GM19351 (cell line): ENCODE data around the gene SCRN2.
A peak's percentile ranks its signal among the peaks of the same experiment; 100 is the strongest.

Experiments
- ATAC-seq: cut with Tn5 transposase; IDR thresholded peaks from one replicate; pipeline ENCODE4 v1.9.1; 2021; ENCODE audit warnings: mild to moderate bottlenecking, moderate library complexity; ENCODE audit not compliant: unreplicated experiment

Gene SCRN2

DNA sequence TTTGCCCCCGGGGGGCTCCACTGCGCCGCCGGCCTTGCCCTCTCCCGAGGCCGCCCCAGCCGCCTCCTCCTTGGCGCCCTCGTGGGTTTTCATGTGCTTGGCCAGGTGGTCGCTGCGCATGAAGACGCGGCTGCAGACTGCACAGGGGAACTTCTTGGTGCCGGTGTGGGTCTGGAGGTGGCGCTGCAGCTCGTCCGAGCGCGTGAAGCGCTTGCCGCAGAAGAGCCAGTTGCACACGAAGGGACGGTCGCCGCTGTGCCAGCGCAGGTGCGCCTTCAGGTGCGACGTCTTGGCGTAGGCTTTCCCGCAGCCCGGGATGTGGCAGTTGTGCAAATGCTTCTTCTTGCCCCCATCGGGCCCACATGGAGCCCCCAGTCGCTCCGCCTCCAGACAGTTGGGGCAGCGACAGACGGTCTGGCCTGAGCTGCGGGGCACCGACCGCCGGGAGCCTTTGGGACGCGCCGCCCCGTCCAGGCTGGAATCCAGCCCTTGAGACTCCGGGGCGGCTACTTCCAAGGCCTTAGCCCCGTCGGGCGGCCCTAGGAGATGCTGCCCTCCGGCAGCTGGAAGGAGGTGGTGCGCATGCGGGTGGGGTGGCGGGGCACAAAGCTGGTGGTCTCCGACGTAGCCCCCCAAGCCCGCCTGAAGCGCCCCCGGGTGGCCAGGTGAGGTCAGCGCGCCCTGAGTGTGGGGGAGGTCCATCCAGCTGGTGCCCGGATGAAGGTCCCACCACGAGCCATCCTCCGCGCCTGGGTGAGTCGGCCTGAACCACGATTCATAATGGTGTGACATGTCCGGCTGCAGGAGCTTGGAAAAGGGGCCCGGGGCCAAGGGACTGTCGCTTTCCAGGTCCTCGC lies 6.5 kb upstream of the SCRN2 start:
- no peak for ATAC-seq

- ATAC-seq: no peak
Observed at GRCh38 chr17:47846716-47847340, 5.8 kb upstream of the SCRN2 start.

DNA sequence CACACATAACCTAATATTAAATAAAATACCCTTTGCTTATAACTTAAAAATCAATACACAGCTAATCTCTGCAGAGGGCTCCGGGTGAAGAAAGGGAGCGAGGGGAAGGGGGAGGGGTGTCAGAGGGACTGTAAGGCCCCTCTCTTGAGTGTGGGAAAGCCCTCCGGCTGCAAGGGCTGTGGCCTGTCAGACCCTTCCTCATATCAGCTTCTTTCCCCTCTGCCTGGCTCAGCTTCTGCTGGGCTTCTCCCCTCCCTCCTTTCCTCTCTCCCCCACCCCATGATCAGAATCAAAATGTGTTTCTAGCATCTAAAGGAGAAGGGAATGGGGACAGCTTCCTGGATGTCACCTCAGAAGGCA lies 4.6 kb upstream of the SCRN2 start:
- no peak for ATAC-seq

- ATAC-seq: no peak
Observed at GRCh38 chr17:47844814-47845715, 4.0 kb upstream of the SCRN2 start.

- ATAC-seq: no peak
Observed at GRCh38 chr17:47844227-47844626, 3.2 kb upstream of the SCRN2 start.

GRCh38 chr17:47843391-47843730 lies 2.3 kb upstream of the SCRN2 start:
- ATAC-seq: no peak

DNA sequence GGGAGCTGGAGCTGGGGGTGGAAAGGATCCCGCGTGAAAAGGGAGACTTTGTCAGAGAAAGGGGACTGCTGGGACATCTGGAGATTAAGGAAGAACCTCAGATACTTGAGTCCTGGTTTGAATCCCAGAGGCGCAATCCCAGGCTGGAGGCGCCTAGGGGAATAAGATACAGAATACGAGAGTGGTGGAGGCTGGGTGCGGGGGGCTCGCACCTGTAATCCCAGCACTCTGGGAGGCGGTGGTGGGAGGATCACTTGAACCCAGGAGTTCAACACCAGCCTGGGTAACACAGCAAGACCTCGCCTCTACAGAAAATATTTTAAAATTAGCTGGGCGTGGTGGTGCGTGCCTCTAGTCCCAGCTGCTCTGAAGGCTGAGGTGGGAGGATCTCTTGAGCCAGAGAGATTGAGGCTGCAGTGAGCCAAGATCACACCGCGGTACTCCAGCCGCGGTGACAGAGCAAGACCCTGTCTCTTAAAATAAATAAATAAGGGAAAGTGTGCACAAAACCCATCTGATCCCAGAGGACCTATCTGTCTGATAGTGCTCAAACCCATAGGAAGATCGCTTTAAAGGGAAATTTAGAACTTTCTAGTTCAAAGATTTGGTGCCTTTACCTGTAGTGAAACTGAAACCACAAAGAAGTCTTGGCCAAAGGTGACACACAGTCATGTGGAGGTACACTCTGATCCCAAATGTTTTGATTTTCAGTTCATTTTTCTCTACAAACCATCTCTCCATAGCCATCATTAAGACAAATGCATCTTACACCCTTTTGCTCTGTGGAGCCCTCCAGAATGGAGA lies 617 bp upstream of the SCRN2 start:
- ATAC-seq: no peak

GRCh38 chr17:47840001-47840741 lies 902 bp downstream of the SCRN2 start:
- ATAC-seq: peak; percentile 8

DNA sequence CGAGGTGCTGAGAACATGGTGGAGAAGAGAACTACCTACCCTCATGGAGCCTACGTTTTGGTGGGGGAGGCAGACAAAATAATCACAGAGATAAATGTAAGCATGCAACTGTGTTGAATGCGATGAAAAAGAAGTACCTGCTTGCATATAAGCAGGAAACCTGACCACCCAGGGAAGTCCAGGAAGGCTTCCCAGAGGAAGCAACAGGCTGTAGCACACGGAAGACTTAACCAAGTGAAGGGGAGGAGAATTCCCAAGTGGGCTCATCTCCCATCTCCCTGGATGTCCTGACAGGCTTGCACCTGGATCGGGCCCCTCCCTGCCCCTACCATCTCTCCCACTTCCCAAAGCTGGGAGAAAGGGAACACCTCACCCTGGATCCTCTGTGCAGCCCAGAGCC lies 2.0 kb downstream of the SCRN2 start:
- no peak for ATAC-seq

DNA sequence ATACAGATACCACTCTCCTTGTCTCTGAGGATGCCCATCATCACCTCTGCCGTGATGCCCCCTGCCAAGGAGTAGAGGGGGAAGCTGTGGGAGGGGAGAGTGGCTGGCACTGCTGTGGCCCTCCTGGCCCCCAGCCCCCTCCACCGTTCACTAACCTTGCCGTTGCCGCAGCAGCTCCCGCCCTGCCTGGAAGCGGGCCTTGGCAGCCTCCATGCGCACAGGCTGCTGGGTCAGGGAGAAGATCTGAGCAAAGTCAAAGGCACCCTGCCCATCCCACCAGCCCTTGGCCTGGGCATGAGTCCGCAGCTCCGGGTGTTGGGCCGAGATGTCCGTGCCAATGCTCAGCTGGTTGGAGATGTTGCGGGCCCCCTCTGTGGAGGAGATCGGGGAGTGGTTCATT lies 2.4 kb downstream of the SCRN2 start:
- no peak for ATAC-seq

GRCh38 chr17:47837401-47838039 lies 3.6 kb downstream of the SCRN2 start:
- ATAC-seq: no peak

- ATAC-seq: no peak
Observed at GRCh38 chr17:47836601-47837000, 4.5 kb downstream of the SCRN2 start.

DNA sequence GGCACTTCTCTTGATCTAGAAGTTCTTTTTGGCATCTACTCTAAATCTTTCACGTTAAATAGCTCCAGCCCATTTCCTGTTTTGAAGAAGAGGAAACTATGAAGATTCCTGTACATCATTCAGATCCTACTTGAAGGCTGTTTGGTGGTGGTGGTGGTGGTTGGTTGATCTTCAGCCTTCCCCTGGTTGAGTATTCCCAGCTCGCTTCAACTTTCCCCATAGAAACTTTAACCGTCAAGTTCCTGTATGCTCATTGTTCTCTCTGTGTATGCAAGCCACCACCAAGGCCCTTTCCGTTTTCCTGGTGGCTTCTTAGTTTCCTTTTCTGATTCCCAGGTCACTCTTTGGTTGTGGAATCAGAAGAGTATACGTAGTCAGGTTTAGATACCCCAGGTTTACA lies 6.3 kb downstream of the SCRN2 start:
- ATAC-seq: no peak

- ATAC-seq: no peak
Observed at GRCh38 chr17:47831934-47832327, 9.1 kb downstream of the SCRN2 start.

- peak; percentile 82 for ATAC-seq
Observed at GRCh38 chr17:47831003-47831933, 9.8 kb downstream of the SCRN2 start, which contains the start of the genes LRRC46 and MRPL10. TSS of gene LRRC46 (plus strand) at chr17:47831670. CDS start at chr17:47831990, 320 bp downstream. TSS of gene MRPL10 (minus strand) at chr17:47831541. CDS start at chr17:47831511, 30 bp downstream.

DNA sequence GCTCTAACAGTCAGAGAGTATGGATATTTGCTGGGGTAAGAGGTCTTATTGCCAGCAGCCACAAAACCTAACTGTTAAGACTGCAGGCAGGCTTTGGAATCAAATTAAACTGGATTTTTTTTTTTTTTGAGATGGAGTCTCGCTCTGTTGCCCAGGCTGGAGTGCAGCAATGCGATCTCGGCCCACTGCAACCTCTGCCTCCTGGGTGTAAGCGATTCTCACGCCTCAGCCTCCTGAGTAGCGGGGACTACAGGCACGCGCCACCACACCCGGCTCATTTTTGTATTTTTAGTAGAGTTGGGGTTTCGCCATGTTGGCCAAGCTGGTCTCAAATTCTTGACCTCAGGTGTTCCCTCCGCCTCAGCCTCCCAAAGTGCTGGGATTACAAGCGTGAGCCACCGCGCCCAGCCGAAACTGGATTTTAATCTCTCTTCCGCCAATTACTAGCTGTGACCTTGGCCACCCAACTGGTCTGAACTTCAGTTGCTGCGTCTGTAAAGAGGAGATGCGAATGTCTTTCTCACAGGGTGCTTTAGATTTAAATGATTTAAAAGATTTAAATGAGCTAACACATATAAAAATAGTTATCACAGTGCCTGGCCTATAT lies 10.6 kb downstream of the SCRN2 start:
- no peak for ATAC-seq

DNA sequence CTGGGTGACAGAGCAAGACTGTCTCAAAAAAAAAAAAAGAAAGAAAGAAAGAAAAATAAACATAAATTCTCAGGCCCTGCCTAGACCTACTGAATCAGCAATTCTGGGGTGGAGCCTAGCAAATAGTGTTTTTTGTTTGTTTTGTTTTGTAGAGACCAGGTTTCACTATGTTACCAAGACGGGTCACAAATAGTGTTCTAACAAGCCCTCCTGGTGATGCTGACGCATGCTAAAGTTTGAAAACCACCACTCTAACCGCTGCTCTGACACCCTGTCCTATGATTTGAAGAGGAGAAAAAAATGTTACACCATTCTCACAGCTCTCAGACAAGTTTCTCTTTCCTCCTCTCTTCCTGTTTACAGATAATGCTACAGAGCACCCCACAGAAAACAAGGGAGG lies 11.2 kb downstream of the SCRN2 start:
- ATAC-seq: no peak

DNA sequence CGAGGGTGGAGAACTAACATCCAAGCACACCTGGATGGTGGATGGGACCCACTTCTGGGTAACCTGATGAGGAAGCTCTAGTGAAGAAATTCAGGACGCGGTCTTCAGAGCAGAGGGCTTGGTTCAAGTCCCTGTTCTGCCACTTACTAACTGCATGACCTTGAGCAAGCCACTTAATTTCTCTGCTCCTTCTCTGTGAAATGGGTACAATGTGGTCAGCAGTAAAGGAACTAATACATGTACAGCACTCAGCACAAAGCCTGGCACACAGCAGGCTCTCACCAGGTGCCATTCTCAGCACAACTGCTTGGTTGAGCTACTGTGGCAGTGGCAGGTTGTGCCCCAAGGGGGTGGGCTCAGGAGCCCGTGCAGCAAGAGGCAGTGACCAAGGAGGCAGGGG lies 17.6 kb downstream of the SCRN2 start:
- no peak for ATAC-seq
